HUES6 (cell line): ENCODE measurements around the gene CPA4.
"Not testable (repeated sequence)": the region's sequence is repeated elsewhere in the genome, so short reads cannot be mapped to it uniquely, and the experiment has no call there.

ENCODE experiments used
- H3K27ac ChIP-seq: 2 replicates; pipeline ENCODE4 v1.7.0; 2013; ENCODE audit warnings: low read depth, mild to moderate bottlenecking, low read length, inconsistent platforms
- H3K27me3 ChIP-seq: 2 replicates; pipeline ENCODE4 v1.6.1; 2013; ENCODE audit warnings: low read length; ENCODE audit not compliant: control insufficient read depth, insufficient read depth
- H3K36me3 ChIP-seq: 2 replicates; pipeline ENCODE4 v1.6.1; 2013; ENCODE audit warnings: low read length; ENCODE audit not compliant: control insufficient read depth, insufficient read depth
- H3K4me1 ChIP-seq: 2 replicates; pipeline ENCODE4 v1.6.1; 2013; ENCODE audit warnings: low read length; ENCODE audit not compliant: control insufficient read depth, insufficient read depth
- H3K4me3 ChIP-seq: 2 replicates; pipeline ENCODE4 v1.5.1; 2013; ENCODE audit warnings: low read depth, low read length
- H3K9ac ChIP-seq: one replicate; pipeline ENCODE4 v1.6.1; 2013; ENCODE audit warnings: mild to moderate bottlenecking, low read length
- H3K9me3 ChIP-seq: 2 replicates; pipeline ENCODE4 v1.6.1; 2013; ENCODE audit warnings: low read depth, low read length; ENCODE audit not compliant: control insufficient read depth, insufficient read depth

CPA4 gene

DNA sequence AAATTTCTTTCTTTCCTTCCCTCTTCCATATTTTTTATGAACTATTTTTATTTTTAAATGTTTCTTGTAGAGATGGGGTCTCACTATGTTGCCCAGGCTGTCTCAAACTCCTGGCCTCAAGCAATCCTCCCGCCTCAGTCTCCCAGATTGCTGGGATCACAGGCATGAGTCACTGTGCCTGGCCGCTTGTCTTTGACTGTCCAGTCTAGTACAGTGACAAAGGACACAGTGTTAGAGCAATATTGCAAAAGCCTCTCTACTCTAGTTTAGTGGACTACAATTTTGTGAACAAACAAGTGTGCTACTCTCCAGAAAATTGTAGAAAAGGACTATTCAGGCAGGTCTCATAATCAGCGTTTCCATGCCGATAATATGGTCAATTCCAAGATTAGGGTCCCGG is 11.0 kb downstream of the CPA4 start:
- Histone ChIP-seq H3K27ac (no peak overlapping the region), H3K9me3 (no peaks in the 10 kb centered on the region), H3K27me3 (no peaks in the 10 kb centered on the region), H3K36me3 (no peaks in the 10 kb centered on the region), H3K4me3 (no peak overlapping the region), H3K9ac (no peak overlapping the region), H3K4me1 (no peaks in the 10 kb centered on the region)

DNA sequence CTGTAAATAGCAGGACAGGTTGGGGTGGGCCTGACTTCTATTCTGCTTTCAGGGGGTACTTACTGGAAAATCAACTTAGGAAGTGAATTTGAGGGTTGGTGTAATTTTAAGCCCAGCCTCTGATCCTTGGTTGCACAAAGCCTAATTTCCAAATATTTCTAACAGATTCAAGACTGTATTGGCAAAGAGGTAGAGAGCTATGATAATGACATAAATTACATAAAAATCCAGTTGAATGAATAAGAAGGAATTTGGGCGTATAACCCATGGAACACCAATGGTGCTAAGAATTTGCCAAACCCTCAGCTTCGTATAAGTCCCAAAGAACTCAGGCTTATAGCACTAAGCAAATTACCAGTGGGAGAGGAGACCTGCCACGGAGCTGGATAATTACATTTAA is 11.9 kb downstream of the CPA4 start:
- no peaks in the 10 kb centered on the region for H3K9me3 ChIP-seq
- no peaks in the 10 kb centered on the region for H3K36me3 ChIP-seq
- H3K27ac ChIP-seq, result no peak overlapping the region
- no peaks in the 10 kb centered on the region for H3K4me1 ChIP-seq
- H3K4me3 ChIP-seq, result no peak overlapping the region
- H3K27me3 ChIP-seq, result no peaks in the 10 kb centered on the region
- H3K9ac ChIP-seq, result no peak overlapping the region

DNA sequence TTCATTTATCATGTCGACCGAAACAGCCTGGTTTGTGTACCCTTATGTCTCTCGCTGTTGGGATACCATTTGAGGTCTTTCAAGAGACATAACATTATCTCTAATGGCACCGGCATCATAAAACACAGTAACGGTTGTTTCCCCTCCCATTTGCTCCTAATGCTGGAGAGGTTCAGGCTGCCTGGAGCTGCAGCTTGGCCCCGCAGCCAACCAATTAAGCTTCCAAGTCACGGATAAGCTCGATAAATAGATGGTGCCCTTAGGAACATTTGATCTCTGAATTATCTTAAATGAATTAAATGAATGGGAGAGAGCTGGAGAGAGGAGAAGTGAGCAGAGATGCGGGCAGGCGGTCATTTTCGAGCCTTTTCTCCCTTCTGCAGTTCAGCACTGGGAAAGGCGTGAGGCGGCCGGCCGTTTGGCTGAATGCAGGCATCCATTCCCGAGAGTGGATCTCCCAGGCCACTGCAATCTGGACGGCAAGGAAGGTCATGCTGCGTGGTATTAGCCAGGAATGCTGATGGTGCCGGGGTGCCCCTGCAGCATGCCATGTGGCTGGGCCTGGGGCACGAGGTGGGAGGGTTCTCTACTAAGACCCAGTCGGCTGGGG is 12.6 kb downstream of the CPA4 start:
- Histone ChIP-seq H3K36me3 (no peaks in the 10 kb centered on the region), H3K4me3 (no peak overlapping the region), H3K9me3 (no peaks in the 10 kb centered on the region), H3K27me3 (no peaks in the 10 kb centered on the region), H3K27ac (no peak overlapping the region), H3K4me1 (no peaks in the 10 kb centered on the region), H3K9ac (no peak overlapping the region)

GRCh38 chr7:130309986-130310385 is 17.0 kb downstream of the CPA4 start:
- Histone ChIP-seq H3K27me3 (no peaks in the 10 kb centered on the region), H3K27ac (no peak overlapping the region), H3K9ac (no peak overlapping the region), H3K36me3 (no peaks in the 10 kb centered on the region), H3K9me3 (peaks cover 16% of the 10 kb centered on the region), H3K4me3 (no peak overlapping the region), H3K4me1 (no peaks in the 10 kb centered on the region)

DNA sequence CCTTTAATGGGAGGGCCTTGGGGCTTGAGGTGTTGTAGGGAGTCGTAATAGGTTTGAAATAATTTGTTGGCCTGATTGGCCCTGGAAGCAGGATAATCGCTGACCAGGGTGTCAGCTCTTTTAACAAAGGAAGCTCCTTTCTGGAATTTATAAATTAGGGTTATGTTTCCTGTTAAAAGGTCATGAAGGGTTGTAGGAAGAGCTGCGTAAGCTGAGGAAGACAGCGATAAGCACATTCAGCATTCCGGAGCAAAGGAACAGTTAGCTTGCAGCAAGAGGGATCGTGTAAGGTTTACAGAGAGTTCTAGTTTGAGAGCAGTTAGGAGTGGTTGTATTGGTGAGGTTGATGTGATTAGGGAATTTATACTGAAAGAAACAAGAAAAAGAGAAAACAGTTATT is 21.3 kb downstream of the CPA4 start:
- no peaks in the 10 kb centered on the region for H3K36me3 ChIP-seq
- H3K9ac ChIP-seq, result no peak overlapping the region
- no peaks in the 10 kb centered on the region for H3K27me3 ChIP-seq
- H3K4me3 ChIP-seq, result no peak overlapping the region
- no peaks in the 10 kb centered on the region for H3K4me1 ChIP-seq
- peaks cover 16% of the 10 kb centered on the region for H3K9me3 ChIP-seq
- no peak overlapping the region for H3K27ac ChIP-seq

DNA sequence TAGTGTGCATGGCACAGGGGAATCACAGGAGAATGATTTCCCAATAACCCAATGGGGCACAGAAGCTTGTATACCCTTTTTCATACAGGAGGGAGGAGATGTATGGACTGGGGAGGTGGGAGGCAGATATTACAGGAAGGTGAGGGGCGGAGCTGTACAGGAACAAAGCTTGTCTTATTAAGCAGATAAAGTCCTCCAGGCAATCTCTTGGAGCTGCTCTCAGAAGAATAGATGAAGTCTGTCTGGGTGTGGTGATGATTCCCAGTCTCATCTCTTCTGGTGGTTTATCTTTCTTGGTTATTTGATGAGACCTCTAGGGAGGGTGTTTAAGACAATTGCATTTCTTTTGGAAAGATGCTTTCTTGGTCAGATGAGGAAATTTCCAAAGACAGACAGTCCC is 26.6 kb downstream of the CPA4 start:
- no peak overlapping the region for H3K27ac ChIP-seq
- H3K9ac ChIP-seq, result no peak overlapping the region
- H3K4me1 ChIP-seq, result peaks cover 10% of the 10 kb centered on the region; the same call in 1 of the 2 replicates
- no peaks in the 10 kb centered on the region for H3K27me3 ChIP-seq
- no peaks in the 10 kb centered on the region for H3K36me3 ChIP-seq
- H3K4me3 ChIP-seq, result no peak overlapping the region
- no peaks in the 10 kb centered on the region for H3K9me3 ChIP-seq

DNA sequence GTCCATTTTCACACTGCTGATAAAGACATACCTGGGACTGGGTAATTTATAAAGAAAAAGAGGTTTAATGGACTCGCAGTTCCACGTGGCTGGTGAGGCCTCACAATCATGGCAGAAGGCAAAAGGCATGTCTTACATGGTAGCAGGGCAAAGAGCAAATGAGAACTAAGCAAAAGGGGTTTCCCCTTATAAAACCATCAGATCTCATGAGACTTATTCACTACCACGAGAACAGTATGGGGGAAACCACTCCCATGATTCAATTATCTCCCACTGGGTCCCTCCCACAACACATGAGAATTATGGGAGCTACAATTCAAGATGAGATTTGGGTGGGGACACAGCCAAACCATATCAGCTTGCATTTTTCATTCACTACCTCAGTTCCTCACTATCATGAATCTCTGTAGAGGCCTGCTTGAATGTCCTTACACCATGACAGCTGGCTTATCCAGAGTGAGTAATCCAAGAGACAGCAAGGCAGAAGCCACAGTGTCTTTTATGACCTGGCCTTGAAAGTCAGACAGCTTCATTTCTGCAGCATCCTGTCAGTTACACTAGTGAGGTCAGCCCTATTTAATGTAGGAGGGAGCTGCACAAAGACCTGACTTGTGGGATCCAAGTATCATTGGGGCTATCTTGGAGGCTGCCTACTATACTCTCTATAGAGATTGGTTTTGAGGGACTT is 28.7 kb downstream of the CPA4 start:
- H3K27ac ChIP-seq, H3K27me3 ChIP-seq, H3K9ac ChIP-seq, H3K9me3 ChIP-seq, H3K4me3 ChIP-seq, H3K36me3 ChIP-seq: not testable (repeated sequence)
- H3K4me1 ChIP-seq, result peaks cover 14% of the 10 kb centered on the region; the same call in 1 of the 2 replicates

GRCh38 chr7:130322615-130323014 is 29.7 kb downstream of the CPA4 start:
- H3K9me3 ChIP-seq, result no peaks in the 10 kb centered on the region
- peaks cover 14% of the 10 kb centered on the region; the same call in 1 of the 2 replicates for H3K4me1 ChIP-seq
- no peak overlapping the region for H3K4me3 ChIP-seq
- H3K27me3 ChIP-seq, result no peaks in the 10 kb centered on the region
- H3K9ac ChIP-seq, result no peak overlapping the region
- H3K36me3 ChIP-seq, result no peaks in the 10 kb centered on the region
- no peak overlapping the region for H3K27ac ChIP-seq

DNA sequence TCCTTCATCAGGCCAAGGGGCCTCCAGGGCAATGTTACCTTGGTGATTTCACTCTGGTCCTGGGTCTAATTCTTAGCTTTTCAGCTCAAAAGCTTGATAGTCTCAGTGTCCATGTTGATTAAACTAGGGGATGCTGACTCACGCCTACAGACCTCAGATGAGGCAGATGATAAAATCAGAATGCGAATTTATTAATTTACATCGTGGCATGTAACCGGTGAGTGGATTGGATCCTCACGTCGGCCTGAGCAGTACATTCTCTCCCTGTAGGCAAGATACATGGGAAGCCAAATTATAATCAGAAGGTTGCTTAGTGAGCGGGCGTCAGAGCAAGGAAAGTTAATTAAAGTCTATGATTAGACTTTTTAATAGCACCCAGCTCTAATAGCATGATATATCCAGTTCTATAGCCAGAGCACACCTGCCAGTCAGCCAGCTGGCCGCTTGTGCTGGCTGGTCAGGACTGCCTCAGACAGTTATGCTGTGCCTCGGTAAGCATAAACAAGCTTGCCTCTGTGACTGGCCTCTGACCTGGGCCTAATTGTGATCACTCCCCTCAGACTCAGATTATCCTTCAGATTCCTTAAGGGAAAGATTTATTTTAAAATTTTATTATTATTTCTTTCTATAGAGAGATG is 31.5 kb downstream of the CPA4 start:
- Histone ChIP-seq H3K27me3 (no peaks in the 10 kb centered on the region), H3K4me1 (peaks cover 14% of the 10 kb centered on the region; the same call in 1 of the 2 replicates), H3K9ac (no peak overlapping the region), H3K9me3 (no peaks in the 10 kb centered on the region), H3K36me3 (no peaks in the 10 kb centered on the region), H3K4me3 (no peak overlapping the region), H3K27ac (no peak overlapping the region)

- no peaks in the 10 kb centered on the region for H3K36me3 ChIP-seq
- peaks cover 8% of the 10 kb centered on the region; the same call in 1 of the 2 replicates for H3K4me1 ChIP-seq
- H3K4me3 ChIP-seq, result no peak overlapping the region
Observed at GRCh38 chr7:130329681-130330080, 36.7 kb downstream of the CPA4 start.

DNA sequence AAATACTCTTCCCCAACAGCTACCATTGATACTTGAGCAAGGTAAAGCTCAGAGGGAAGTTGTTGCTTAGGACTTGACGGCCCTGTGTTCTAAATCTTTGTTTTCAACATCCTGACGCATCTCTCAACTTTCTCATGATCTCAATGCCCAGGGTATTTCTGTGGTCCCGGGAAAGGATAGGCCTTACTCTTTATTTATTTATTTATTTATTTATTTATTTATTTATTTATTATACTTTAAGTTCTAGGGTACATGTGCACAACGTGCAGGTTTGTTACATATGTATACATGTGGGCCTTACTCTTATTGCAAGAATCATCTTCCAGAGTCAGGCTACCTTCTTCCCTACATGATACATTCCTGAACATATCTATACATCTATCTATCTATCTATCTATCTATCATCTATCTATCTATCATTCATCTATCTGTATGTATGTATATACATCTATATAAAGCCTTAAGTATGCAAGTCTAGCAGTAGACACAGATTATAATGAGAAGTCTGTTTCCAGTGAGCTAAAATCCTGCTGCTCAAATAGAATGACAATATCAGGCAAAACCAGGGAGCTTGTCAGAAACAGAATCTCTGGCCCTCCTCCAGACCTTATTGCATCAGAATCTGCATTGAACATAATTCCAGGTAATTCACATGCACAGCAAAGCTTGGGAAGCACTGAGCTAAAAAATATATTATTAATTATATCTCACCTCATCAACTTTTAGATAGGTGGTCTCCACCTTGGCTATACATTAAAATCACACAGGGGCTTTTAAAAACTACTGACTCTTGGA is 39.5 kb downstream of the CPA4 start:
- no peaks in the 10 kb centered on the region for H3K36me3 ChIP-seq
- H3K4me1 ChIP-seq, result peaks cover 6% of the 10 kb centered on the region; the same call in 1 of the 2 replicates
- no peak overlapping the region for H3K27ac ChIP-seq
- no peaks in the 10 kb centered on the region for H3K9me3 ChIP-seq
- no peaks in the 10 kb centered on the region for H3K27me3 ChIP-seq
- no peak overlapping the region for H3K4me3 ChIP-seq
- no peak overlapping the region for H3K9ac ChIP-seq

More at GRCh38 chr7:130329681-130330080, 36.7 kb downstream of the CPA4 start:
- Histone ChIP-seq H3K27ac (no peak overlapping the region), H3K9ac (no peak overlapping the region), H3K9me3 (no peaks in the 10 kb centered on the region), H3K27me3 (no peaks in the 10 kb centered on the region)
